ENCODE data around the gene CLEC4M. TPM values are rescaled to one million over a fixed set of nuclear protein-coding genes. Genes with fewer than 3 reads are reported as not detected.
"Not testable (repeated sequence)": the region's sequence is repeated elsewhere in the genome, so short reads cannot be mapped to it uniquely, and the experiment has no call there.

Gene CLEC4M
- total RNA-seq, 1 experiment from 2014 or later: not detected

DNA sequence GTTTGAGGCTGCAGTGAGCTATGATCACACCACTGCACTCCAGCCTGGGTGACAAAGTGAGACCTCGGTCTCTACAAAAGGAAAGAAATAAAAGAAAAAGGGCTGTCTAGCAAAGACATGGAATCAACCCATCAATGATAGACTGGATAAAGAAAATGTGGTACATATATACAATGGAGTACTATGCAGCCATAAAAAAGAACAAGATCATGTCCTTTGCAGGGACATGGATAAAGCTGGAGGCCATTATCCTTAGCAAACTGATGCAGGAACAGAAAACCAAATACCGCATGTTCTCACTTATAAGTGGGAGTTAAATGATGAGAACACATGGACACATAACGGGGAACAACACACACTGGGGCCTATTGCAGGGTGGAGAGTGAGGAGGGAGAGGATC, 53.0 kb downstream of the CLEC4M start:
- peaks cover 45% of the 10 kb centered on the region for H3K9me3 ChIP-seq
- peaks cover 45% of the 10 kb centered on the region for H3K27me3 ChIP-seq
- DNase-seq, H3K36me3 ChIP-seq, H3K4me3 ChIP-seq: not testable (repeated sequence)

GRCh38 chr19:7817801-7818200, 54.8 kb downstream of the CLEC4M start:
- Histone ChIP-seq H3K36me3 (no peaks in the 10 kb centered on the region), H3K27me3 (peaks cover 45% of the 10 kb centered on the region), H3K4me3 (no peak overlapping the region), H3K9me3 (peaks cover 30% of the 10 kb centered on the region)
- DNase-seq: no peak

DNA sequence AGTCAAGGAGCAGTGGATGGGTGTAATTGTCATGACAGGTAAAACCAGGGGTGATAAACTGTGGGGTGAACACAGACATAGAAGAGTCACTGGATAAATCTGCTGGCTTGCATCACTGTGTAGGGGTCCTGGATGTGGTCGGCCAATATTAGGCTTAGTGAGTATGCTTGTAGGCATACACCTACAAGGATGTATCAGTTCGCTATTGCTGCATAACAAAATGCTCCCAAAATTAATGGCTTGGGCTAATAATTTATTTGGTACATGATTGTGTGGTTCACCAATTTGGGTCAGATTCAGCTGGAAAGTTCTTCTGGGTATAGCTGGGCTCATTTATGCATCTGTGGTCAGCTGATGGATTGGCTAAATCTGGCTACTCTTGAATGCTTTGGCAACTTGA, 55.8 kb downstream of the CLEC4M start:
- Histone ChIP-seq H3K27me3 (peaks cover 42% of the 10 kb centered on the region), H3K4me3 (no peak overlapping the region), H3K36me3 (no peaks in the 10 kb centered on the region), H3K9me3 (peaks cover 30% of the 10 kb centered on the region)
- DNase-seq: no peak

Other genes with a start within 250 kb of the CLEC4M start
- gene ZNF358, start 247.1 kb upstream of the CLEC4M start, total RNA-seq (2014; rRNA removed; shearing (Covaris generic); ENCODE audit: low replicate concordance): 37.2 and 44.9 TPM in 2 replicates
- gene MCOLN1, start 240.6 kb upstream of the CLEC4M start, total RNA-seq (2014; rRNA removed; shearing (Covaris generic); ENCODE audit: low replicate concordance): 6.4 and 10.3 TPM in 2 replicates
- gene PNPLA6, start 227.5 kb upstream of the CLEC4M start, total RNA-seq (2014; rRNA removed; shearing (Covaris generic); ENCODE audit: low replicate concordance): 175 and 184 TPM in 2 replicates
- 0.56 and 0.89 TPM in 2 replicates for gene CAMSAP3, start 167.4 kb upstream of the CLEC4M start, total RNA-seq (2014; rRNA removed; shearing (Covaris generic); ENCODE audit: low replicate concordance)
- gene XAB2, start 133.7 kb upstream of the CLEC4M start, total RNA-seq (2014; rRNA removed; shearing (Covaris generic); ENCODE audit: low replicate concordance): 71.0 and 115 TPM in 2 replicates
- 0.39 and 69.0 TPM in 2 replicates for gene PET100, start 133.4 kb upstream of the CLEC4M start, total RNA-seq (2014; rRNA removed; shearing (Covaris generic); ENCODE audit: low replicate concordance)
- not detected in 2 replicates for gene PCP2, start 129.5 kb upstream of the CLEC4M start, total RNA-seq (2014; rRNA removed; shearing (Covaris generic); ENCODE audit: low replicate concordance)
- gene STXBP2, start 126.1 kb upstream of the CLEC4M start, total RNA-seq (2014; rRNA removed; shearing (Covaris generic); ENCODE audit: low replicate concordance): 3.5 TPM in 1 of 2 replicates, not detected in the other
- gene RETN, start 94.2 kb upstream of the CLEC4M start, total RNA-seq (2014; rRNA removed; shearing (Covaris generic); ENCODE audit: low replicate concordance): not detected in 2 replicates
- not detected in 2 replicates for gene MCEMP1, start 86.2 kb upstream of the CLEC4M start, total RNA-seq (2014; rRNA removed; shearing (Covaris generic); ENCODE audit: low replicate concordance)
- gene TRAPPC5, start 82.4 kb upstream of the CLEC4M start, total RNA-seq (2014; rRNA removed; shearing (Covaris generic); ENCODE audit: low replicate concordance): 159 and 202 TPM in 2 replicates
- gene FCER2, start 61.1 kb upstream of the CLEC4M start, total RNA-seq (2014; rRNA removed; shearing (Covaris generic); ENCODE audit: low replicate concordance): not detected in 2 replicates
- not detected in 2 replicates for gene CLEC4G, start 31.1 kb upstream of the CLEC4M start, total RNA-seq (2014; rRNA removed; shearing (Covaris generic); ENCODE audit: low replicate concordance)
- gene CD209, start 15.7 kb upstream of the CLEC4M start, total RNA-seq (2014; rRNA removed; shearing (Covaris generic); ENCODE audit: low replicate concordance): not detected in 2 replicates
- 21.4 and 31.0 TPM in 2 replicates for gene EVI5L, start 67.0 kb downstream of the CLEC4M start, total RNA-seq (2014; rRNA removed; shearing (Covaris generic); ENCODE audit: low replicate concordance)
- gene PRR36, start 111.1 kb downstream of the CLEC4M start, total RNA-seq (2014; rRNA removed; shearing (Covaris generic); ENCODE audit: low replicate concordance): not detected in 2 replicates
- 11.9 and 20.1 TPM in 2 replicates for gene LRRC8E, start 125.3 kb downstream of the CLEC4M start, total RNA-seq (2014; rRNA removed; shearing (Covaris generic); ENCODE audit: low replicate concordance)
- gene MAP2K7, start 140.6 kb downstream of the CLEC4M start, total RNA-seq (2014; rRNA removed; shearing (Covaris generic); ENCODE audit: low replicate concordance): 21.2 and 38.6 TPM in 2 replicates
- gene TGFBR3L, start 151.6 kb downstream of the CLEC4M start, total RNA-seq (2014; rRNA removed; shearing (Covaris generic); ENCODE audit: low replicate concordance): 0.46 TPM in 1 of 2 replicates, not detected in the other
- gene SNAPC2, start 157.1 kb downstream of the CLEC4M start, total RNA-seq (2014; rRNA removed; shearing (Covaris generic); ENCODE audit: low replicate concordance): 39.9 and 45.1 TPM in 2 replicates
- 8.5 and 16.2 TPM in 2 replicates for gene CTXN1, start 162.9 kb downstream of the CLEC4M start, total RNA-seq (2014; rRNA removed; shearing (Covaris generic); ENCODE audit: low replicate concordance)
- 132 and 210 TPM in 2 replicates for gene TIMM44, start 180.4 kb downstream of the CLEC4M start, total RNA-seq (2014; rRNA removed; shearing (Covaris generic); ENCODE audit: low replicate concordance)
- gene ELAVL1, start 242.4 kb downstream of the CLEC4M start, total RNA-seq (2014; rRNA removed; shearing (Covaris generic); ENCODE audit: low replicate concordance): 90.8 and 118 TPM in 2 replicates

Measured in MG63 (cell line).